Heart right ventricle (tissue), 16 donors: Measurements from ENCODE around the gene KRT3. TPM values are rescaled to one million over a fixed set of nuclear protein-coding genes. Genes with fewer than 3 reads are reported as not detected.

Source experiments
- ATAC-seq, 8 donors: fragments of 200-7000 bp; cut with Tn5 transposase; one replicate each; pipeline ENCODE4 v1.9.1; 2020; ENCODE audit warnings: mild to moderate bottlenecking in 8 of 8, moderate library complexity in 8 of 8, moderate number of reproducible peaks in 1 of 8
- DNase-seq, 2 donors: peaks; one replicate each; pipeline ENCODE4 v3.0.0-alpha.2; 2020
- H3K27ac ChIP-seq, 10 donors: fragments of 200-600 bp; sonication (generic) in 2 of 10; one replicate each; pipeline versions ENCODE4 v1.5.0 to v1.8.0; 2020 to 2022; ENCODE audit warnings: mild to moderate bottlenecking in 3 of 10
- H3K27me3 ChIP-seq, 7 donors: fragments of 200-600 bp; one replicate each; pipeline ENCODE4 v1.8.0; 2021 to 2022; ENCODE audit warnings: mild to moderate bottlenecking in 2 of 7
- H3K36me3 ChIP-seq, 9 donors: fragments of 200-600 bp; sonication (generic) in 1 of 9; one replicate each; pipeline versions ENCODE4 v1.5.0 to v1.8.0; 2020 to 2022; ENCODE audit warnings: mild to moderate bottlenecking in 2 of 9
- H3K4me1 ChIP-seq, 9 donors: fragments of 200-600 bp; sonication (generic) in 1 of 9; one replicate each; pipeline versions ENCODE4 v1.5.0 to v1.8.0; 2020 to 2022; ENCODE audit warnings: mild to moderate bottlenecking in 4 of 9
- H3K4me3 ChIP-seq, 10 donors: fragments of 200-600 bp; sonication (generic) in 2 of 10; one replicate each; pipeline versions ENCODE4 v1.5.0 to v1.8.0; 2020 to 2022; ENCODE audit warnings: mild to moderate bottlenecking in 7 of 10, moderate library complexity in 2 of 10
- H3K9me3 ChIP-seq, 11 donors: fragments of 200-600 bp in 10 of 11; sonication (generic) in 2 of 11; one replicate each; pipeline versions ENCODE4 v1.5.0 to v1.8.0; 2013 to 2022; ENCODE audit warnings: mild to moderate bottlenecking in 2 of 11, control low read depth in 1 of 11, moderate library complexity in 1 of 11
- CTCF ChIP-seq, 9 donors: fragments of 200-600 bp; sonication (generic) in 2 of 9; IDR thresholded peaks; one replicate each; pipeline versions ENCODE4 v1.5.0 to v1.8.0; 2021 to 2022; ENCODE audit warnings: antibody characterized with exemption in 9 of 9, mild to moderate bottlenecking in 5 of 9, moderate library complexity in 1 of 9
- WGBS, 2 donors: extraction: QIAGEN DNeasy Blood & Tissue Kit; methylation state at CpG; one replicate each; pipeline ENCODE4 v1.1.7; 2013; ENCODE audit warnings: inconsistent platforms in 1 of 2; 5-methylcytosine and 5-hydroxymethylcytosine counted together
- intact Hi-C, 10 donors: fragments of 100-400 bp; cut with DNase I; formaldehyde crosslinking; loops; one replicate each; pipeline versions ENCODE4 v1.11.1 to v1.14.2; 2022
- polyA plus RNA-seq, 2 donors: library from polyadenylated mRNA; stranded (reverse); fragments of 200-250 nt; gene quantifications; one replicate each; pipeline ENCODE4 v1.2.3, GENCODE V29; 2013
- total RNA-seq, 10 donors: library from RNA; stranded (reverse); fragmentation: NEBNext Ultra II Directional in 3 of 10; extraction: Animal tissue kit (Norgen Biotek cat#: 25700) in 3 of 10; gene quantifications; one replicate each; pipeline versions ENCODE4 v1.2.1 to v1.2.4, GENCODE V29; 2021 to 2023
- donor health status: Arrhythmogenic right ventricular cardiomyopathy.
- donor health status: ischemic (EF 13 %, LVEDD 7.1; RV severe dilation, severe dysfunction).
- donor health status: healthy with polysubstance abuse.
- donor health status: DM: no; HTN: yes; CAD: no.
- donor health status: DM: no; HTN: no; CAD: no.
- donor health status: ischemic (EF 25% LVEDD 6.9; RV normal size, moderate dysfunction).
- donor health status: ischemic (EF 25% LVEDD 5.7; RV mildly dilated, moderate dysfunction).
- donor health status: healthy.
- donor health status: DM: yes; HTN: yes; CAD: no.
- donor health status: Ischemic cardiomyopathy.
- donor health status: ischemic (EF 35%, LVEDD 5.7; RV mildly dilated, moderate dysfunction).
- donor health status: nonischemic (EF 11% LVEDD 7.7; RV severe dilation, severe dysfunction).
- donor health status: DM: yes; HTN: yes; CAD: no.
- donor health status: PGD.
- donor health status: ischemic (EF 29% LVEDD 5.4; RV normal size, mild dysfunction).
- donor health status: nonischemic (EF 23%, LVEDD 6.1; RV moderate dilation, normal function).

The KRT3 gene
- total and polyA plus RNA-seq, 12 donors, result not detected

GRCh38 chr12:52757449-52758176, 38.3 kb downstream of the KRT3 start:
- 23 to 29% methylated on average over 1 of the region's 1 CpG for WGBS, 2 donors
- no peak for TF ChIP-seq CTCF (IDR thresholded peaks at IDR 0.05)
- Histone ChIP-seq H3K27me3 (peaks cover 0 to 49% (median 19%) of the 10 kb centered on the region in 7 donors), H3K4me3 (no peak overlapping the region), H3K9me3 (peaks cover 0 to 25% (median 7%) of the 10 kb centered on the region in 11 donors), H3K36me3 (no peaks in the 10 kb centered on the region), H3K27ac (no peak overlapping the region), H3K4me1 (no peaks in the 10 kb centered on the region)
- no peak for DNase-seq
- no peak for ATAC-seq
- intact Hi-C loops, result no loop called here

GRCh38 chr12:52756281-52756960, 39.5 kb downstream of the KRT3 start:
- 73 to 78% methylated on average over 8 of the region's 8 CpGs for WGBS, 2 donors
- no peak for TF ChIP-seq CTCF (IDR thresholded peaks at IDR 0.05)

GRCh38 chr12:52755533-52755932, 40.4 kb downstream of the KRT3 start:
- no peak overlapping the region for H3K4me3 ChIP-seq
- intact Hi-C loops, result no loop called here
- no peak for DNase-seq
- peaks cover 0 to 8% (median 2%) of the 10 kb centered on the region in 11 donors for H3K9me3 ChIP-seq
- TF ChIP-seq CTCF (IDR thresholded peaks at IDR 0.05), result no peak
- H3K27me3 ChIP-seq, result peaks cover 0 to 49% (median 23%) of the 10 kb centered on the region in 7 donors
- H3K27ac ChIP-seq, result no peak overlapping the region
- no peaks in the 10 kb centered on the region for H3K36me3 ChIP-seq
- WGBS, 2 donors, result 85 to 87% methylated on average over 3 of the region's 3 CpGs
- no peaks in the 10 kb centered on the region for H3K4me1 ChIP-seq
- ATAC-seq, result no peak

More at GRCh38 chr12:52756281-52756960, 39.5 kb downstream of the KRT3 start:
- intact Hi-C loops, result no loop called here
- ATAC-seq (no peak), DNase-seq (no peak)
- Histone ChIP-seq H3K4me3 (no peak overlapping the region), H3K9me3 (peaks cover 0 to 16% (median 7%) of the 10 kb centered on the region in 11 donors), H3K27me3 (peaks cover 0 to 49% (median 23%) of the 10 kb centered on the region in 7 donors), H3K27ac (no peak overlapping the region), H3K36me3 (no peaks in the 10 kb centered on the region), H3K4me1 (no peaks in the 10 kb centered on the region)

- no peaks in the 10 kb centered on the region for H3K36me3 ChIP-seq
- no peaks in the 10 kb centered on the region for H3K4me1 ChIP-seq
- no peak overlapping the region for H3K27ac ChIP-seq
- no peak overlapping the region for H3K4me3 ChIP-seq
- H3K9me3 ChIP-seq, result no peaks in the 10 kb centered on the region
- TF ChIP-seq CTCF (IDR thresholded peaks at IDR 0.05), result no peak
- H3K27me3 ChIP-seq, result peaks cover 0 to 46% (median 23%) of the 10 kb centered on the region in 7 donors
- DNase-seq (no peak), ATAC-seq (no peak)
- intact Hi-C loops, result no loop called here
Observed at GRCh38 chr12:52754135-52754534, 41.8 kb downstream of the KRT3 start.
